ENCODE results near the gene PDGFRA. TPM values are rescaled to one million over a fixed set of nuclear protein-coding genes. Genes with fewer than 3 reads are reported as not detected.

PDGFRA gene
- total RNA-seq, 4 donors from 2014 or later: 95.2 to 181 (median 114) TPM

- DNase-seq (ENCODE audit: extremely low spot score): no peak
- 31% methylated on average over 1 of the region's 1 CpG for WGBS
- H3K4me1 ChIP-seq: peaks cover 26 to 48% (median 34%) of the 10 kb centered on the region in 4 donors
- H3K9me3 ChIP-seq: no peaks in the 10 kb centered on the region
- no peaks in the 10 kb centered on the region for H3K27me3 ChIP-seq
- H3K27ac ChIP-seq (replicated peaks in 1 of 4): peak overlapping the region in 2 of 4 donors; percentile 5 to 33
- intact Hi-C loops (cut with DNase I): no loop called here
- no peak overlapping the region for H3K4me3 ChIP-seq
- TF ChIP-seq POLR2AphosphoS5 (IDR thresholded peaks at IDR 0.05) (no peak), POLR2A (IDR thresholded peaks at IDR 0.05; ENCODE audit: low read depth) (no peak), EP300 (IDR thresholded peaks at IDR 0.05) (no peak)
- TF ChIP-seq, protein P1, sequence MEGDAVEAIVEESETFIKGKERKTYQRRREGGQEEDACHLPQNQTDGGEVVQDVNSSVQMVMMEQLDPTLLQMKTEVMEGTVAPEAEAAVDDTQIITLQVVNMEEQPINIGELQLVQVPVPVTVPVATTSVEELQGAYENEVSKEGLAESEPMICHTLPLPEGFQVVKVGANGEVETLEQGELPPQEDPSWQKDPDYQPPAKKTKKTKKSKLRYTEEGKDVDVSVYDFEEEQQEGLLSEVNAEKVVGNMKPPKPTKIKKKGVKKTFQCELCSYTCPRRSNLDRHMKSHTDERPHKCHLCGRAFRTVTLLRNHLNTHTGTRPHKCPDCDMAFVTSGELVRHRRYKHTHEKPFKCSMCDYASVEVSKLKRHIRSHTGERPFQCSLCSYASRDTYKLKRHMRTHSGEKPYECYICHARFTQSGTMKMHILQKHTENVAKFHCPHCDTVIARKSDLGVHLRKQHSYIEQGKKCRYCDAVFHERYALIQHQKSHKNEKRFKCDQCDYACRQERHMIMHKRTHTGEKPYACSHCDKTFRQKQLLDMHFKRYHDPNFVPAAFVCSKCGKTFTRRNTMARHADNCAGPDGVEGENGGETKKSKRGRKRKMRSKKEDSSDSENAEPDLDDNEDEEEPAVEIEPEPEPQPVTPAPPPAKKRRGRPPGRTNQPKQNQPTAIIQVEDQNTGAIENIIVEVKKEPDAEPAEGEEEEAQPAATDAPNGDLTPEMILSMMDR (IDR thresholded peaks at IDR 0.05): no peak
- peaks cover 0 to 4% (median 0%) of the 10 kb centered on the region in 4 donors for H3K36me3 ChIP-seq
Measured at GRCh38 chr4:54277691-54278090, 48.6 kb downstream of the PDGFRA start.

DNA sequence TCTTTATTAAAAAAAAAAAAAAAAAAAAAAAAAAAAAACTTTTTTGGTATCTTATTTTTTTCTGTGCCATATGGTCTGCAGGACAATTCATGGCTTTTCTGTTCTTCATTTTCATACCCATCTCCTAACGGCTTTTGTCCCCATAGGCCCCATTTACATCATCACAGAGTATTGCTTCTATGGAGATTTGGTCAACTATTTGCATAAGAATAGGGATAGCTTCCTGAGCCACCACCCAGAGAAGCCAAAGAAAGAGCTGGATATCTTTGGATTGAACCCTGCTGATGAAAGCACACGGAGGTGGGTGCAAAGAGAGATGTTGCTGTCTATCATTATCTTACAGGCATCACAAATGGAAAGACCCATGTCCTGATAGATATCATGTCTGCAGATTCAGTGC is 49.1 kb downstream of the PDGFRA start:
- 92% methylated on average over 2 of the region's 2 CpGs for WGBS
- peaks cover 0 to 4% (median 0%) of the 10 kb centered on the region in 4 donors for H3K36me3 ChIP-seq
- intact Hi-C loops (cut with DNase I): no loop called here
- peaks cover 26 to 48% (median 34%) of the 10 kb centered on the region in 4 donors for H3K4me1 ChIP-seq
- no peak overlapping the region for H3K27ac ChIP-seq (replicated peaks in 1 of 4)
- H3K9me3 ChIP-seq: no peaks in the 10 kb centered on the region
- DNase-seq (ENCODE audit: extremely low spot score): no peak
- no peaks in the 10 kb centered on the region for H3K27me3 ChIP-seq
- no peak overlapping the region for H3K4me3 ChIP-seq
- TF ChIP-seq POLR2AphosphoS5 (IDR thresholded peaks at IDR 0.05) (no peak), EP300 (IDR thresholded peaks at IDR 0.05) (no peak), POLR2A (IDR thresholded peaks at IDR 0.05; ENCODE audit: low read depth) (no peak)
- TF ChIP-seq, protein P1 (IDR thresholded peaks at IDR 0.05): no peak

GRCh38 chr4:54281054-54281766 is 52.1 kb downstream of the PDGFRA start:
- Histone ChIP-seq H3K9me3 (peaks cover 0 to 5% (median 0%) of the 10 kb centered on the region in 4 donors), H3K4me1 (peaks cover 25 to 43% (median 31%) of the 10 kb centered on the region in 4 donors), H3K27ac (replicated peaks in 1 of 4) (peak overlapping the region; percentile 36 to 65 (median 57)), H3K27me3 (no peaks in the 10 kb centered on the region), H3K36me3 (peaks cover 0 to 8% (median 0%) of the 10 kb centered on the region in 4 donors), H3K4me3 (no peak overlapping the region)
- 17% methylated on average over 6 of the region's 6 CpGs for WGBS
- TF ChIP-seq, protein P1 (IDR thresholded peaks at IDR 0.05): no peak
- no peak for TF ChIP-seq POLR2A (IDR thresholded peaks at IDR 0.05; ENCODE audit: low read depth)
- TF ChIP-seq POLR2AphosphoS5 (IDR thresholded peaks at IDR 0.05): peak; percentile 66 to 79
- intact Hi-C loops (cut with DNase I): no loop called here
- no peak for DNase-seq (ENCODE audit: extremely low spot score)

GRCh38 chr4:54282837-54283236 is 53.7 kb downstream of the PDGFRA start:
- Histone ChIP-seq H3K4me1 (peaks cover 15 to 27% (median 20%) of the 10 kb centered on the region in 4 donors), H3K27me3 (no peaks in the 10 kb centered on the region), H3K9me3 (peaks cover 0 to 5% (median 0%) of the 10 kb centered on the region in 4 donors), H3K36me3 (peaks cover 0 to 11% (median 0%) of the 10 kb centered on the region in 4 donors), H3K4me3 (no peak overlapping the region), H3K27ac (replicated peaks in 1 of 4) (no peak overlapping the region)
- 91% methylated on average over 4 of the region's 4 CpGs for WGBS
- intact Hi-C loops (cut with DNase I): no loop called here
- TF ChIP-seq EP300 (IDR thresholded peaks at IDR 0.05) (no peak), POLR2A (IDR thresholded peaks at IDR 0.05; ENCODE audit: low read depth) (no peak), POLR2AphosphoS5 (IDR thresholded peaks at IDR 0.05) (no peak)
- TF ChIP-seq, protein P1 (IDR thresholded peaks at IDR 0.05): no peak
- no peak for DNase-seq (ENCODE audit: extremely low spot score)
